CD4-positive, alpha-beta memory T cell (primary cell): ENCODE measurements around the gene ELL2. TPM values are rescaled to one million over a fixed set of nuclear protein-coding genes. Genes with fewer than 3 reads are reported as not detected.

Experiments
- CTCF ChIA-PET: fragments of 350-600 bp; sonication (Branson Sonifier 250); formaldehyde crosslinking; loops from one replicate; lab custom pipeline; 2021; ENCODE audit warnings: inconsistent platforms; ENCODE audit not compliant: partially characterized antibody; lab: Charles Lee
- POLR2A ChIA-PET: fragments of 350-600 bp; sonication (Branson Sonifier 250); formaldehyde crosslinking; loops from one replicate; lab custom pipeline; 2021; ENCODE audit not compliant: partially characterized antibody; lab: Charles Lee
- DNase-seq, 5 donors: peaks; one replicate each; pipeline versions ENCODE4 v3.0.0 to v3.0.0-alpha.2; 2020 to 2022; ENCODE audit warnings: mixed read lengths in 1 of 5
- H3K27ac ChIP-seq: one replicate; pipeline ENCODE4 v1.7.0; 2013; ENCODE audit warnings: low read depth, low read length
- H3K27me3 ChIP-seq: 2 replicates; pipeline ENCODE4 v1.7.0; 2013; ENCODE audit warnings: mild to moderate bottlenecking, low read length, moderate library complexity; ENCODE audit not compliant: insufficient read depth
- H3K36me3 ChIP-seq: 2 replicates; pipeline ENCODE4 v1.7.0; 2013; ENCODE audit warnings: mild to moderate bottlenecking, low read length, moderate library complexity; ENCODE audit not compliant: insufficient read depth
- H3K4me1 ChIP-seq: 2 replicates; pipeline ENCODE4 v1.7.0; 2013; ENCODE audit warnings: mild to moderate bottlenecking, low read length, moderate library complexity; ENCODE audit not compliant: insufficient read depth
- H3K4me3 ChIP-seq, 2 donors: one replicate each; pipeline ENCODE4 v1.7.0; 2013; ENCODE audit warnings: low read length in 2 of 2, mild to moderate bottlenecking in 1 of 2
- H3K9me3 ChIP-seq, 2 donors: one replicate each; pipeline ENCODE4 v1.7.0; 2013; ENCODE audit warnings: low read length in 2 of 2, control low read depth in 1 of 2; ENCODE audit not compliant: control insufficient read depth in 1 of 2
- H3K27ac Mint-ChIP-seq, 7 donors: one replicate each; pipeline ENCODE4 v1.8.0; 2020 to 2021; ENCODE audit warnings: mixed read lengths in 7 of 7, mild to moderate bottlenecking in 6 of 7, inconsistent platforms in 3 of 7, moderate library complexity in 3 of 7
- H3K27me3 Mint-ChIP-seq, 2 donors: one replicate each; pipeline ENCODE4 v1.8.0; 2020 to 2021; ENCODE audit warnings: mixed read lengths in 2 of 2
- H3K36me3 Mint-ChIP-seq, 2 donors: one replicate each; pipeline ENCODE4 v1.8.0; 2020 to 2021; ENCODE audit warnings: mixed read lengths in 2 of 2, inconsistent platforms in 1 of 2, mild to moderate bottlenecking in 1 of 2
- H3K4me1 Mint-ChIP-seq, 4 donors: one replicate each; pipeline ENCODE4 v1.8.0; 2020 to 2021; ENCODE audit warnings: mixed read lengths in 4 of 4, mild to moderate bottlenecking in 1 of 4
- H3K4me3 Mint-ChIP-seq, 8 donors: one replicate each; pipeline ENCODE4 v1.8.0; 2020 to 2021; ENCODE audit warnings: mixed read lengths in 8 of 8, mild to moderate bottlenecking in 7 of 8, moderate library complexity in 6 of 8, inconsistent platforms in 3 of 8
- H3K9me3 Mint-ChIP-seq, 8 donors: one replicate each; pipeline ENCODE4 v1.8.0; 2020 to 2021; ENCODE audit warnings: mixed read lengths in 8 of 8, mild to moderate bottlenecking in 5 of 8, inconsistent platforms in 3 of 8, moderate library complexity in 1 of 8
- intact Hi-C: fragments of 100-400 bp; cut with micrococcal nuclease; formaldehyde crosslinking; loops from one replicate; pipeline ENCODE4 v1.15.1; 2023
- polyA plus RNA-seq, 2 donors: library from polyadenylated mRNA; unstranded; fragments of 300-500 nt; fragmentation: Illumina TruSeq; gene quantifications; one replicate each; pipeline ENCODE4 v1.2.3, GENCODE V29; 2021
- total RNA-seq, 2 experiments: library from RNA; stranded (reverse); gene quantifications; one replicate each; pipeline ENCODE4 v1.2.3, GENCODE V29; 2021

The ELL2 gene
- total and polyA plus RNA-seq, 4 experiments from 2014 or later: 2.8 to 15.6 (median 9.3) TPM

DNA sequence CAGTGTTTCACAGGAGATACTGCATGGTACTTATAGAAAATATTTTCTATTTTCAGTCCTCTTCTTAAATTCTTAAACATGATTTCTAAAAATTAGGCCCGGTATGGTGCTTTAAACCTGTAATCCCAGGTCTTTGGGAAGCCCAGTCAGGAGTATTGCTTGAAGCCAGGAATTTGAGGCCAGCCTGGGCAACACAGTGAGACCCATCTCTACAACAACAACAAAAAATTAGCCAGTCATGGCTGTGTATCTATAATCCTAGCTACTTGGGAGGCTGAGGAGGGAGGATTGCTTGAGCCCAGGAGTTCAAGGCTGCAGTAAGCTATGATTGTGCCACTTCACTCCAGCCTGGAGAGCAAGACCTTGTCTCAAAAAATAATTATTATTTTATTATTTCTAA is 23.3 kb downstream of the ELL2 start:
- Histone ChIP-seq H3K27me3 (no peaks in the 10 kb centered on the region), H3K9me3 (no peaks in the 10 kb centered on the region), H3K4me1 (no peaks in the 10 kb centered on the region), H3K4me3 (no peak overlapping the region), H3K36me3 (no peaks in the 10 kb centered on the region), H3K27ac (no peak overlapping the region)
- H3K4me3 Mint-ChIP-seq: no peak overlapping the region
- H3K27ac Mint-ChIP-seq: no peak overlapping the region
- POLR2A ChIA-PET: no interaction called here
- CTCF ChIA-PET: no interaction called here
- DNase-seq: no peak
- H3K36me3 Mint-ChIP-seq: peaks cover 6 to 15% of the 10 kb centered on the region in 2 donors
- H3K4me1 Mint-ChIP-seq: peaks cover 0 to 1% (median 0%) of the 10 kb centered on the region in 4 donors
- intact Hi-C loops: no loop called here
- no peaks in the 10 kb centered on the region for H3K27me3 Mint-ChIP-seq
- H3K9me3 Mint-ChIP-seq: no peaks in the 10 kb centered on the region

DNA sequence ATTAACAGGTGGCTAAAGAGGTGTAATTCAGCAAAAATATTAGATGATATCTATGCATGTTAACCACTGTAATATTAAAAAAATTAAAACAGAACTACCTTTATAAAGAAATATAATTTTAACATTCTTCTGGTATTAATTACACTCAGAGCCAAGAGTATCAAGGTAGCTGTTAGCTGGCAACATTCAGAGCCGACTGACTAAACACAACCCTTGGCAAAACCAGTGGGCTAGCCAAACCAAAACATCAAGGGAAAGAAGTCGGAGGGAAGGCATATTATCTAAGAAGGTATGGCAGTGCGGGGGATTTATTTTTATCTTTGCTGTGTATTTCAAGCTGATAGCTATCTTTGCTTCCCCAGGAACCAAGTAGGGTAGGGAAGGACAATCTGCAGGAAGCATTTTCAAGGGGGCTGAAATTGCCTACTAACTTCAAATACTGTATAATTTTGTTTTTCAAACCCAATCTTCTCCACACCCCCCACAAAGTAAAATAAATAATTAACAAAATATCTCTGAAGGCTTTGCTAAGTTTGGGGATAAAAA is 24.0 kb downstream of the ELL2 start:
- no peak overlapping the region for H3K27ac Mint-ChIP-seq
- H3K27me3 Mint-ChIP-seq: no peaks in the 10 kb centered on the region
- no peaks in the 10 kb centered on the region for H3K36me3 ChIP-seq
- H3K4me1 Mint-ChIP-seq: peaks cover 0 to 1% (median 0%) of the 10 kb centered on the region in 4 donors
- intact Hi-C loops: no loop called here
- H3K27me3 ChIP-seq: no peaks in the 10 kb centered on the region
- peaks cover 6 to 15% of the 10 kb centered on the region in 2 donors for H3K36me3 Mint-ChIP-seq
- H3K4me3 Mint-ChIP-seq: no peak overlapping the region
- no peaks in the 10 kb centered on the region for H3K9me3 ChIP-seq
- CTCF ChIA-PET: no interaction called here
- H3K4me1 ChIP-seq: no peaks in the 10 kb centered on the region
- H3K27ac ChIP-seq: no peak overlapping the region
- H3K9me3 Mint-ChIP-seq: no peaks in the 10 kb centered on the region
- POLR2A ChIA-PET: no interaction called here
- DNase-seq: no peak
- H3K4me3 ChIP-seq: no peak overlapping the region

DNA sequence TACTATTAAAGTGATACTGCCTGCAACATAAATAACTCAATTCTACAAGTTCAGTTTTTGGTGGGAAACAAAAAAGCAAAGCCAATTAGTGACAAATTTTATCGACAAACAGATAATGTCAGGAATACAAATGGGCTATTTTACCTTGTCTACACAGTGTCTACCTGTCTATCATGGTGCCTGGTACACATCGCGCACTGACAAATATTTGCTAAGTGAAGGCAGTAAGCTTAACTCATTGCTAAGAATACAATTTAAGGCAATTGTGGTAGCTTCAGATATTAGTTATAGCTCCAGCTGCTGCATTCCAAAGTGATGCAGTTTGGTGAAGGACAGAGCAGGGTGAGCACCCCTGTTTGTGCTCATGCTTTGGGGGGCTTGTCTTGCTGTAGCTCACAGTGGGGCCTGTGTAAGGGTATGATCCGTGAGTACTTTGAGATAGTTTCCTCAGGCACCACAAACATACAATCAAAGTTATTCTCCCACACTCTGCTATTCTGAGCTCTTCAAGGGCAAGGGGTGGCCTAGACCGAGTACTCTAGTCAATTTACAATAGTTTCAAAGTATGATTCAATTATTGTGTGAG is 24.7 kb downstream of the ELL2 start:
- Histone ChIP-seq H3K9me3 (no peaks in the 10 kb centered on the region), H3K4me1 (no peaks in the 10 kb centered on the region), H3K36me3 (no peaks in the 10 kb centered on the region), H3K4me3 (no peak overlapping the region), H3K27ac (no peak overlapping the region), H3K27me3 (no peaks in the 10 kb centered on the region)
- ChIA-PET CTCF (no interaction called here), POLR2A (no interaction called here)
- DNase-seq: no peak
- Mint-ChIP-seq H3K9me3 (no peaks in the 10 kb centered on the region), H3K4me3 (no peak overlapping the region), H3K27ac (no peak overlapping the region), H3K27me3 (no peaks in the 10 kb centered on the region), H3K4me1 (peaks cover 0 to 1% (median 0%) of the 10 kb centered on the region in 4 donors), H3K36me3 (peaks cover 6 to 15% of the 10 kb centered on the region in 2 donors)
- intact Hi-C loops: no loop called here

DNA sequence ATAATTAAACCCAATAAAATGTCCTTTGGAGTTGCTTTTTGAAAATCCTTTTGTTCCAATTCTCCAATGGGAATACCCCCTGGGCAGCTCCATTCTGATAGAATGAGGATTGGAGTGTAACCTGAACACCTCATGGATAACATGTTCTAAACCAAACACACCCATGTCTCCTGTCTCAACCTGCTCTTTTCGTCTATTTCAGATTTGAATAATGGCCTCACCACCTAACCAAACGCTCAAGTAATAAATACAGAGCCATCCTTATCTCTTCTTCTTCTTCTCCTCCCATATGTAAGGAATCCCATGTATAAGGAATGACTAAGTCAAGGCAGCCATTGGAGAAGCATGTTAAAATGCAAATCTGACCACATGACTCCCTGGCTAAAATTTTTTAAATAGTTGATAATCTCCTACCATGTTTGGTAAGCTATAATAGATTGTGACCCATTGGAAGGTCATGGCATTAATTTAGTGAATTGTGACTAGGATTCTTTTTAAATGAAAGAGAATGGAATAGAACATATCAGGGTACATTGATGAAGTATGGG is 26.0 kb downstream of the ELL2 start:
- ChIA-PET CTCF (no interaction called here), POLR2A (no interaction called here)
- Histone ChIP-seq H3K27me3 (no peaks in the 10 kb centered on the region), H3K4me3 (no peak overlapping the region), H3K4me1 (no peaks in the 10 kb centered on the region), H3K36me3 (no peaks in the 10 kb centered on the region), H3K9me3 (no peaks in the 10 kb centered on the region), H3K27ac (no peak overlapping the region)
- H3K4me1 Mint-ChIP-seq: peaks cover 0 to 1% (median 0%) of the 10 kb centered on the region in 4 donors
- DNase-seq: no peak
- intact Hi-C loops: no loop called here
- H3K36me3 Mint-ChIP-seq: peaks cover 6 to 20% of the 10 kb centered on the region in 2 donors
- no peaks in the 10 kb centered on the region for H3K9me3 Mint-ChIP-seq
- H3K27me3 Mint-ChIP-seq: no peaks in the 10 kb centered on the region
- H3K4me3 Mint-ChIP-seq: no peak overlapping the region
- H3K27ac Mint-ChIP-seq: no peak overlapping the region

DNA sequence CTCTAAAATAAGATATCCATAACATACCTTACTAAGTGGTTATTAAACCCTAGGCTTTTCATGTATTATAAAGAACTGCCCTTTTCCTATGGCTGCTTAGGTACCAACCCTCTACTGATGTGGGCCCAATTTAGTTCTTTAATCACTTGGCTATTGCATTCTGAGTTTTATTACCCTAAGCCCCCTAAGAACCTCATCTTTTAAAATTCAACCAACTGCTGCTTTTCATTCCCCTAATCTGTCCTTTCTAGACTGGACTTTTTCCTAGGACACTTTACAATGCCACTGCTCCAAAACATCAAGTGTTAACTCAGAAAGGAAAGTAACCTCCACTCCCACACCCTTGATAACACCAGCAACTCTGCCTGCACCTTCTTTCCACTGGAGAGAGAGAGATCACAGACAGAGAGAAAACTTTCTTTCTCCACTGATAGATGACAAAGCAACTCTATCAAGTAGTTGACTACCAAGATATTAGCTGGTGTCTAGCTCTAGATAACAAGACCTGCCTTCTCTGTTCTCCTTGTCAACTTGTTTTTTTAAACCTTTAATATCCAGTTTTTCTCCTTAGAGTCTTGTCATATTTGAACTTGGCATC is 27.3 kb downstream of the ELL2 start:
- H3K27ac ChIP-seq: no peak overlapping the region
- intact Hi-C loops: no loop called here
- Mint-ChIP-seq H3K36me3 (peaks cover 6 to 20% of the 10 kb centered on the region in 2 donors), H3K27ac (no peak overlapping the region), H3K27me3 (no peaks in the 10 kb centered on the region), H3K9me3 (no peaks in the 10 kb centered on the region), H3K4me1 (peaks cover 0 to 1% (median 0%) of the 10 kb centered on the region in 4 donors), H3K4me3 (no peak overlapping the region)
- H3K4me1 ChIP-seq: no peaks in the 10 kb centered on the region
- no peaks in the 10 kb centered on the region for H3K36me3 ChIP-seq
- no peak for DNase-seq
- ChIA-PET POLR2A (no interaction called here), CTCF (no interaction called here)
- no peaks in the 10 kb centered on the region for H3K27me3 ChIP-seq
- no peak overlapping the region for H3K4me3 ChIP-seq
- no peaks in the 10 kb centered on the region for H3K9me3 ChIP-seq

DNA sequence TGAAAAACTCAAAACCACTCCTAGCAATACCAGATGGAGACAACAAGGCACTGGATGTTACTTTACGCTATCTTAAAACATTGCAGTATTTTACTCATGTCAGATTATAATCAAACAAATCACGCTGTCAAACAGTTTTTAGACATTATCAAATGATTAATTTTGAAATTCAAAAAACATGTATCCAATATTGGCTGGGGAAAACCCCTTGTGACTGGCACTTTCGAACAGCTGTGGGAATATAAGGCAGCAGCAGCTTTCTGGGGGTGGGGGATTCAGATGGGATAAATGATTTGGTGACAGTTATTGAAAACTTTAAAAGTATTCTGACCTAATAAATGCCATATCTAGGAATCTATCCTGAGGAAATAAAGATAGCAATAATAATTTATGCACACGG is 28.7 kb downstream of the ELL2 start:
- H3K4me1 Mint-ChIP-seq: peaks cover 0 to 6% (median 5%) of the 10 kb centered on the region in 4 donors
- DNase-seq: no peak
- Histone ChIP-seq H3K4me3 (no peak overlapping the region), H3K27ac (no peak overlapping the region), H3K36me3 (no peaks in the 10 kb centered on the region), H3K27me3 (no peaks in the 10 kb centered on the region), H3K4me1 (no peaks in the 10 kb centered on the region), H3K9me3 (no peaks in the 10 kb centered on the region)
- no peaks in the 10 kb centered on the region for H3K9me3 Mint-ChIP-seq
- ChIA-PET POLR2A (no interaction called here), CTCF (no interaction called here)
- H3K27ac Mint-ChIP-seq: peak overlapping the region in 1 of 7 donors; percentile 23
- H3K36me3 Mint-ChIP-seq: peaks cover 5 to 20% of the 10 kb centered on the region in 2 donors
- no peaks in the 10 kb centered on the region for H3K27me3 Mint-ChIP-seq
- H3K4me3 Mint-ChIP-seq: no peak overlapping the region
- intact Hi-C loops: no loop called here

DNA sequence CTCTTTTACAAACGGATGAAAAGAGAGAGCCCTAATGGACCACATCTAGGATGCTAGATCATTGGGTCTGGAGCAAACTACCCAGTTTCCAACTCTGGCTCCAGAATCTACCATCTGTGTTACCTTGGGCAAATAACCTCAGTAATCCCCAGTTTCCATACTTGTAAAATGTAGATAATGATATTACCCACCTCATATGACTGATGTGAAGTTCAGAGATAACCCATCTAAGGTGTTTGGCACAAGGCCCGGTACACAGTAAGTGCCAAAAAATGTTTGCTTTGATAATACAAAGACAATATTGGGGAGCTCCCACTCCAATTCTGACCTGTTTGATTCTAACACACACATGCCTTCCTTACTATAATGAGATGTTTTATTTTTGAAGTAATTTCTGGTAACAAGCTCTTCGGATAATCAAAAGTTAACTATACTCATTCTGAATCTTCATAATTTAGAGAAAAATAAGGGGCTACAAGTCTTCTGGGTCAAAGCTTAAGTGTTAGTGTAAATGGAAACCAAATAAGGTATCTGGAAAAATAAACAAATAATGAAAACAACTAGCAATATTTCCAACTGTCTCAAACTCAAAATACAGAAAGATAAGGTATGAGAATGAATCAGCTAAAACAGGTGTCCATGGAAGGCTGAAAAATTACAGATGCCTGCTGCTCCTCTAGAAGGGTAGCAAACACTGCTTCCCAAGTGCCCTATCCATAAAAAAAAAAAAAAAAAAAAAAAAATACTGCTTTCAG is 30.4 kb downstream of the ELL2 start:
- no peaks in the 10 kb centered on the region for H3K27me3 ChIP-seq
- no peaks in the 10 kb centered on the region for H3K36me3 ChIP-seq
- no peaks in the 10 kb centered on the region for H3K4me1 ChIP-seq
- no peaks in the 10 kb centered on the region for H3K27me3 Mint-ChIP-seq
- peaks cover 3 to 13% of the 10 kb centered on the region in 2 donors for H3K36me3 Mint-ChIP-seq
- H3K4me3 ChIP-seq: no peak overlapping the region
- DNase-seq: no peak
- no peak overlapping the region for H3K4me3 Mint-ChIP-seq
- intact Hi-C loops: no loop called here
- peaks cover 0 to 7% (median 6%) of the 10 kb centered on the region in 4 donors for H3K4me1 Mint-ChIP-seq
- H3K9me3 ChIP-seq: no peaks in the 10 kb centered on the region
- peak overlapping the region in 1 of 7 donors; percentile 2 for H3K27ac Mint-ChIP-seq
- ChIA-PET CTCF (interaction anchor here (0.7 kb wide), 1 partner anchor 72 kb away, joined by 3 read pairs; no protein-coding TSS in a partner anchor), POLR2A (no interaction called here)
- H3K27ac ChIP-seq: no peak overlapping the region
- H3K9me3 Mint-ChIP-seq: no peaks in the 10 kb centered on the region
